ENCODE data around the gene SMNDC1.

SMNDC1 gene

DNA sequence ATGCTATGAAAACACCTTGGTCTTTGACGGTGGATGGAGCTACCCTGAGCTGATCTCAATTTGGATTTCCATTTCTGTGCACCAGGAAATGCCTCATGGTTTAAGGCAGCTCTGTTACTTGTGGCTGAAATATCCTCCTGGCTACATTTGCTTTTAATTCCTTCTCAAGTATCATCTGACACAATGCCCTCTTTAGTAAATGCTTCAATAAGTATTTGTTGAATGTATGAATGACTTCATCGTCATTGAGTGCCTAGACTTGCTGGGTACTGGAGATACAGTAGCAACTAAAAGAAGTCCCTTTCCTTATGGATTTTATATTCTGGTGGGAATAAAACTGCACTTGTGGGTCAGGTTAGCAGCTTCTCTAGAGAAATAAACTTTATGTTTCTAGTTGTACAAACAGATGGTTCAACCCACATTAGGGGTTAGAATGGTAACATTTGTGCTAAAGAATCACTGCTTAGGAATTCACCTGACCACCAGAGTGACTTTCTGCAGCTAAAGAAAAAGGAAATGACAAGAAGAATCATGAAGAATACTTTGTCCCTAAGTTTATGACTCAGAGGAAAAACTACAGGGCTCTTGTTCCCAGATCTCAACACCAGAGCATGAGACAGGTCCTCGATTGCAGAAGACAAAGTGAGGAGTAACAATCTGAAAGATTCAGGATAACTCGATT is 21.8 kb upstream of the SMNDC1 start:
- DNase-seq: no peak

GRCh38 chr10:110324805-110325280 is 20.1 kb upstream of the SMNDC1 start:
- no peak for DNase-seq

DNA sequence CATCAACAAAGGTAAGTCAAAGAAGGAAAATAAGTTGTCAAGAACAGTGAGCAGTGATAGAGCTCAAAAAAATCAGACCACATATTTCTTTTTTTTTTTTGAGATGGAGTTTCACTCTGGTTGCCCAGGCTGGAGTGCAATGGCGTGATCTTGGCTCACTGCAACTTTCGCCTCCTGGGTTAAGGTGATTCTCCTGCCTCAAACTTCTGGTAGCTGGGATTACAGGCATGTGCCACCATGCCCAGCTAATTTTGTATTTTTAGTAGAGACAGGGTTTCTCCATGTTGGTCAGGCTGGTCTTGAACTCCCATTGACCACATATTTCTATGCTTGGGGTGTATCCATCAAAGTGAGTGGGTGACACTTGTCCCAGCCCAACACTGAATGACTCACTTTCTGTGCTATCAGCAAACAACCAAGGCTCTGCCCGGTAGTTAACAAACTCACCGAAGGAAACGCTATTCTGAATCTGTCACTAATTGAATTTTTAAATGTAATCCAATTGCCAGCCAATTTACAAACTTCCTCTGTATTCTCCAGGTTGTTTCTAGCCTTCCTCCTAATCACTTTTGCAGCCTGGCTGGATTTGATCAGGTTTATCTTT is 19.6 kb upstream of the SMNDC1 start:
- no peak for DNase-seq

GRCh38 chr10:110323503-110323902 is 18.8 kb upstream of the SMNDC1 start:
- no peak for DNase-seq

GRCh38 chr10:110321869-110322620 is 17.3 kb upstream of the SMNDC1 start:
- no peak for DNase-seq

- DNase-seq: no peak
These were observed 13.4 kb upstream of the SMNDC1 start for GRCh38 chr10:110317866-110318850.

GRCh38 chr10:110313674-110314073 is 9.0 kb upstream of the SMNDC1 start:
- no peak for DNase-seq

- no peak for DNase-seq
These were observed 7.5 kb upstream of the SMNDC1 start for GRCh38 chr10:110312206-110312605.

GRCh38 chr10:110311357-110311949 is 6.7 kb upstream of the SMNDC1 start:
- peak; percentile 30 for DNase-seq

GRCh38 chr10:110310741-110311140 is 6.0 kb upstream of the SMNDC1 start:
- DNase-seq: no peak

- DNase-seq: no peak
These were observed 3.1 kb upstream of the SMNDC1 start for GRCh38 chr10:110307805-110308204.

GRCh38 chr10:110306452-110306768 is 1.7 kb upstream of the SMNDC1 start:
- no peak for DNase-seq

- peak; percentile 40 for DNase-seq
These were observed 1.2 kb upstream of the SMNDC1 start for GRCh38 chr10:110305767-110306451.

GRCh38 chr10:110304394-110304779 is 333 bp downstream of the SMNDC1 start:
- DNase-seq: peak; percentile 5

- no peak for DNase-seq
These were observed 1.0 kb downstream of the SMNDC1 start for GRCh38 chr10:110303681-110304080.

- no peak for DNase-seq
These were observed 4.2 kb downstream of the SMNDC1 start for GRCh38 chr10:110300486-110300986.

DNA sequence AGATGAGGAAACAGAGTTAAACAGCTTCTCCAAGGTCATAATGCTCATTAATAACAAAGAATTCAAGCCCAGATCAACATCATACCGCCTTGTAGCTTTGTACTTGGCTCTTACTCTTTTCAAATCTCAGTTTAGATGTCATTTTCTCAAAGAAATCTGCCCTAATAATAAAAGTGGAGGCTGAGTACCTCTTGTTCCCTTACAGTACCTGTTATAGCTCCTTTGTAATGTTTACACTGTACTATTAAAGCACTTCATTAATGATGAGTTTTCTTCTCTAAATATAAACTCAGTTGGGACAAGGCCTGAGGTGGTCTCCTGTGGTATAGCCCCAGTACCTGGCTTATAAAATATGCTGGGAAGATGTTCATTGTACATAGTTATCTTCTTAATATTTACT is 7.8 kb downstream of the SMNDC1 start:
- DNase-seq: no peak

DNA sequence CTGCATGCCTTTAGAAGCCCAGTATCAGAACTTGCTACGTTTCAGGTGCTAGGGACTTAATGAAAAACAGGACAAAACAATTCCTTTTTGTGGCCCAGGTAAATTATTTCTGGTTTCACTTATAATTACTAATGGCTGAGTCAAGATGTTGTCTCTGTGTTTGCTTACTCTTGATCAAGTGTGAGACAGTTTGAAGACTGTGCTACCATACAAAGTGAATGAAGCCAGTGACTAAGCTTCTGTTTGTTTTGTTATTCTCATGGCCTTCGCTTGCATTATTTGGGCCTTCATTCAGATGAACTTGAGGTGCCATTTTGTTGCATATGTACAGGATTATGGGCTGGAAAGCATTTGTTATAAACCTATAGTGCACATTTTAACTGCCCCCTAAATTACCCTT is 17.9 kb downstream of the SMNDC1 start:
- no peak for DNase-seq

- DNase-seq: no peak
These were observed 19.2 kb downstream of the SMNDC1 start for GRCh38 chr10:110285501-110285900.

DNA sequence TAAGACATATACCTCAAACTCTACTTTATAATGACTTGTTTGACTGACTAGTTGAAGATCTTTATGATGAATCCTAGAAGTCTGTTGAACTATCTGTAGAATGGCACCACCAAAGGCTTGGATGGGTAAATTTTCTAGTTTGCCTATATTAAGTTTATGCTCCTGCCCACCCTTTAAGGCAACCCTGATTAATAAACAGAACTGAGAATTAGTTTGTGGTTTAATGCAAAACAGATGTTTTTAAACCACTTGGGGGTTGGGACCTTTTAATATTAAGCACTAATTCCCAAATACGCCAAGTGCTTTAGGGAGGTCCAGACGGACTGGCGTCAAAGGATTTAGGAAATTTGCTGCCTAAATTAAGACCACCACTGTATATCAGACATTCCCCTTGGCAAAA is 20.5 kb downstream of the SMNDC1 start:
- no peak for DNase-seq

DNA sequence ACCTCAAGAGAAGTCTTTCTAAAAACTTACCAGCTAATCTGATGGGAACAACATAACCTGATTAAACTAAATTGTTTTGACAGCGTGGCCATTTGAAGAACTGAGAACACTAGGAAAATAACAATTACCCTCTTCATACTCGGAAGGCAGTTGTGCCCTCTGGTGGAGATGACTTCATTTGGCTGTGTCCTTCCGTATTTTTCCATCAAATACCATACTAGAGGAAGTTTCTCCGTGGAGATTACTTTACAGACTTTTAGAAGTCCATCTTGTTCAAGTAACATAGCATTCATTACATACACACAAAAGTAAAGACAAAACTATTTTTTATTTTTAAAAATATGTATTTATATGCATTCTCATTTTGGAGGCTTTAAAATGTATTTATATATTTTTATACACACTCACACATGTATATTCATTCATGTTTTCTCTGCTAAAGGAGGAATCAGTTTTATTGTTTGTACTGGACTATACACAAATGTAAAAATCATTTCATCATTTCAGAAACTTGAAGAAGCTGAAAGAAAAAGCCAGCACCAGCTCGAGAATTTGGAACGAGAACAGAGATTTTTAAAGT is 25.2 kb downstream of the SMNDC1 start:
- DNase-seq: peak; percentile 44
